Activated CD8-positive, alpha-beta memory T cell treated with anti-CD3 and anti-CD28 coated beads, Interleukin-2, amount 50 U/mL, for 1 hour (primary cell): ENCODE data around the gene SH3YL1.
A peak's percentile ranks its signal among the peaks of the same experiment; 100 is the strongest.

Experiments used
- DNase-seq: peaks from one replicate; pipeline ENCODE4 v3.0.0-alpha.2; 2020; ENCODE audit errors: extremely low read depth

The SH3YL1 gene, protein sequence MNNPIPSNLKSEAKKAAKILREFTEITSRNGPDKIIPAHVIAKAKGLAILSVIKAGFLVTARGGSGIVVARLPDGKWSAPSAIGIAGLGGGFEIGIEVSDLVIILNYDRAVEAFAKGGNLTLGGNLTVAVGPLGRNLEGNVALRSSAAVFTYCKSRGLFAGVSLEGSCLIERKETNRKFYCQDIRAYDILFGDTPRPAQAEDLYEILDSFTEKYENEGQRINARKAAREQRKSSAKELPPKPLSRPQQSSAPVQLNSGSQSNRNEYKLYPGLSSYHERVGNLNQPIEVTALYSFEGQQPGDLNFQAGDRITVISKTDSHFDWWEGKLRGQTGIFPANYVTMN

DNA sequence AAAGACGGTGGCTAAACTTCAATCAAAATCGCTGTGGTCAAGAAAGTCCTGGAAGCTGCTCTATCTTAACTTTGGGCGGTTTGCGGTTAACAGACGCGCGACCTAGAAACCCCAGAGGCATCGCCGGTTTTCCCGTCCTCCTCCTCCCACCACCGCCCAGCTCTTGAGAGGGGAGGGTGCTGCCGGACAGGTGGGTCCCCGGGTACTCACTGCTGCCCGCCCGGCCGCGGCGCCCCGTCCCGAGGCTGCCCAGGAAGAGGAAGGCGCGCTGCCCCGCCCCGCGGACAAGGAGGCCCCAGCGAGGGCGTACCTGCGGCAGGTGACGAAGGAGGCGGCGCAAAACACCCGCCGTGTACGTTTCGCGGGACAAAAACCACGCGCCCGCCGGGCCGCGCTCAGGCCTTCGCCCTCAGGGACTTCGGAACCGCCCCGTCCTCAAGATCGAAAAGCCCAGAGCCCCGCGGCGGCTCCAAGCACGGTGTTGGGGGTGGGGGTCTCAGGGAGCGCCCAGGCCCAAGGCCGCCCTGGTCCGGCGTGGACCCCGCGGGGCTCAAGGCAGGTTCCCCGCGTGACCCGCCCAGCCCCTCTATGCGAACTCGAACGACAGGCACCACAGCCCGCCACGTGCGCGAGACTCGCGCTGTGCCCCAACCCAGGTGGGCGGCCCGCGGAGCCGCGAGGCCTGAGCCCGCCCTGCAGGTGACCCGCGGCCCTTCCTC, at the start of gene SH3YL1:
SH3YL1 (minus strand) TSS at position 259 of the 719 bp plus-strand sequence; CDS start at position 211, 48 bp downstream.
- DNase-seq: peak; percentile 36

DNA sequence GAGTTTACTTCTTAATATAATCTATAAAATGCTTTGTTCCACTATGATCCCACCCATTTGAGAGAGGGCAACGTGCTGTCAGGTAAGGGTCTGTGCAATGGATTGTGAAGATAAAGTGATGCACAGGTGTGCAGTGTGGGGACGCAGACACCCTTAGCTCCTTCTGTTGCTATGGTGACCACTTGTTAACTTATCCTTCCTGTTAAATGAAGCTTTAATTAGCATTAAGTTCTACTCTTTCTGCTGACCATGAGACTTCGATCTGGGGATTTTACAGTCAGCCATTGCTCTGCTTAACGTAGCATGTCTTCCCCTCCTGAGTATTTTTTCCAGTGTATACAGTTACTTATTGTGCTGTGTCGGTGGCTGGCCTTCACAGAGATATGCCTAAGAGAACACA, 47.2 kb upstream of the SH3YL1 start:
- no peak for DNase-seq

DNA sequence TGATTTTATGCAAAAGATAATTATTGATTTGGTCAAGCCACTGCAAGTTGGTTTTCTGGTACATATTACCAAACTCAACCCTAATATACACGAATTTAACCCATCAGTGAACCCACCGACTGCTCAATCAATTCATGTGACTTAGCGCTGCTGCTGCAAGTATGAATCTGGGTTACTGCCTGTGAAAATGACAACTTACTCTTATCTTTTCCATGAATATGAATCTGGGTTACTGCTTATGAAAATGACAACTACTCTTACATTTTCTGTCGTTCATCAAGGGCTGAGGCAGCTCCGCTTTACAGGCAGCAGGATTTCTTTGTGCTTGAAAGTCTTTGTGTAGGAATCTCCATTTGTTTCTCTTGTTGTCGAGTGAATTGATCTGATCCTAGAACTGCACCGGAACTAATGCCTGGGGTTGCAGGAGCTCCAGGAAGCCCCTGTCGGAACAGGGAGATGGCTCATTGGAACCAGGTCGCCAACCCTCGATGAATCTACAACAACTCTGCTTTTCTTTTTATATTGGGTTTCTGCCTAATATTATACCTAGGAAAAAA, 46.2 kb upstream of the SH3YL1 start:
- no peak for DNase-seq

DNA sequence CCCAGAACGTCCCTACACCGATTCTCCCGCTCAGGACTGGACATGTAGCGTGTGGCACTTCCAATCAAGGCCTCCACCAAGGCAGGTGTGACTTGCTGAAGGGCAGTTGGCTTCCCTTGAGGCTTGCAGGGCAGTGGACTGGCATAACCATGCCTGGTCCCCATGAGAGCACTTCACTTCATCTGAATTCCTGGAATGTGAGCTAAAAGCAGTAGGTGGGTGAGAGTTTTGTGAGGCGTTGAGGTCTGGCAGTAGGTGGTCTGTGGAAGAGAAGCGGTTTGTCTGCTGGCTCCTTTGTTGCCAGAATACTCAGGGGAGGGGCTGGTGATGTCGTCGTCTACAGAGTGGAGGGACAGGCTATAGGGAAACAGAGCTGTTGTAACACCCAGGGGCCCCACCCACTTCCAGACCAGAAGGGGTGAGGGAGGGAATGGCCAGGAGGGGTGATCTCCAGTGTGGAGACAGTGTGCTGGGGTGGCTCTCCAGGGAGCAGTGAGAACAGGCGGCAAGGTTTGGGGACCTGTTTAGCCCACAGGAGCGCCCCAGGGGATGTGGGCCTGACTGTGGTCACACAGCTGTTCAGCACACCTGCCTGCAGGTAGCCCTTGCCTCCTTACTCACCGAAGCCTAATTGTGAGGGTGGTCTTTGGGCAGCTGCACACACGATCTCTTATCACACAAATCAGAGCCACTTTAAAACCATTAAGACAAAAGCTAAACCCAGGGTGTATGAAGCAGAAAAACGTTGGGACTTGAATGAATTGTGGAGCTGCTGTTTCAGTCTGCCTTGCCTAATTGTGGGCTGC, 45.5 kb upstream of the SH3YL1 start:
- no peak for DNase-seq

DNA sequence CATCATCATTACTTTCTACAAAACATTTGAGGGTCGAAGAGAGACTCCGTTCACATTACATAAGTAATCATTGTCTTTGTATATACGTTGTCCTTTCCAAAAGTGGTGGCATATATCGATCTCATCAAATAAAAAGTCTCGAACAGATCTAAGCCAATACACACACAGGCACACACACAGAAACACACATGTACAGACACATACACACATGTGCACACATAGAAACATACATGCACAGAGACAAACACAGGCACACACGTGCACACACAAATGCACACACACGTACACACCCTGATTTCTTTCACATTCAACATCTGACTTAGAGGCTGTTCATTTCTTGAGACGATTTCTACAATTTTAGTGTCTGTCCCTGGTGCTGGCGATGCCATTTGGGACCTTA, 41.5 kb upstream of the SH3YL1 start:
- no peak for DNase-seq

DNA sequence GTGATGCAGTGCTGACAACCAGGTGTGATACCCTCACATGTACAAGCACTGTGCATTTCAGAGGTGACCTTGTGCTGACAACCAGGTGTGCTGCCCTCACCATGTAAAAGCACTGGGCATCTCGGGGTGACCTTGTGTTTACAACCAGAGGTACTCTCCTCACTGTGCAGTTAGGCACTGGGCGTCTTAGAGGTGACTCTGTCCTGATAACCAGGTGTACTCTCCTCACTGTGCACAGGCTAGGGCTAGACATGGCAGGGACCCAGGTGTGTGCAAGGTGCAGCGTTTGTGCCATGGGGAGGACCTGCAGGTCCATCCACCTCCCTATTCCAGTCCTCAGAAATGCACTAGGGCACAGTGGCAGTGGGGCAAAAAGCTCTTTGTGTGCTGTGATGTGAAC, 32.5 kb upstream of the SH3YL1 start:
- no peak for DNase-seq

DNA sequence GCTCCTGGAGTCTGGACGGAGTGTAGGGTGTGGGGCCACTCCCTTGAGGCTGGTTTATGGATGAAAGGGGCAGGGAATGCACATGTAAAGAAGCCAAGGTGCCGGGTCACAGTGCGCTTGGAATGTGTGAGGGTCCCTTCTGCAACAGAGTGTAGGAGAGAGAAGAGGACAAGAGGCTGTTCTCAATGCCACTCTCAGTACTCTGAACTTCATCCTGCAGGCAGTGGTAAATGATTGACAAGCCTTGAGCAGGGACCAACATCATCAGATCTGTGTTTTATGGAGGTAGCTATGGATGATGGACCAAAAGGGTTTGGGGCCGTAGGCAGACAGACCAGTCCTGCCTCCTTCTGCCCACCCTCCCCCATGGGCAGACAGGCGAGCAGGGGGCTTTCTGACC, 31.3 kb upstream of the SH3YL1 start:
- no peak for DNase-seq

DNA sequence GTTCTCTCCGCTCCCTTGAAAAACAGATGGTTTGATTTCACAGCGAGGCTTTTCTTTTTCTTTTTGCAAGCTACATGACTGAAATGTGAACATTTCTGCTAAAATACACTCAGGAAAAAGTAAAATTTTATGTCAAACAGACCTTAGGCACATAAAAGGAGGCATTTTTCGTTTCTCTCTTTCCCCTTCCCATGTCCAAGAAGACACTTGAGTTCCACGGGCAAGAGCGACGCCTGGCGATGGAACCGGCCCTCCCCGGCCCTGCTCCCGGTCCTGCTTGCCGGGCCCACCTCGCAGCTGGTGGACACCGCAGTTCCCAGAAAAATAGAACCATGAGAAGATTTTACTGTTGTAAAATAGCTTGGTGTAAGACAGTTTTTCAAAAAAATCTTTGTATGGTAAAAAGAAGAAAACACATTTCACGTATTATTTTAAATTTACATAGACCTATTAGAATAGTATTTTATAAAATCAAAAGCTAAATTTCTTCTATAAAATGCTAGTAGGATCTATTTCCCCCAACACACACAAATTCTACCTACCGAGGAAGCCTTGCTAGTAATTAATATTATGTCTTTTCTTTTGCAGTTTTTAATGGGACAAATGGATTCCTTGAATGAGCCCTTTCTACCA, 26.4 kb upstream of the SH3YL1 start:
- no peak for DNase-seq

DNA sequence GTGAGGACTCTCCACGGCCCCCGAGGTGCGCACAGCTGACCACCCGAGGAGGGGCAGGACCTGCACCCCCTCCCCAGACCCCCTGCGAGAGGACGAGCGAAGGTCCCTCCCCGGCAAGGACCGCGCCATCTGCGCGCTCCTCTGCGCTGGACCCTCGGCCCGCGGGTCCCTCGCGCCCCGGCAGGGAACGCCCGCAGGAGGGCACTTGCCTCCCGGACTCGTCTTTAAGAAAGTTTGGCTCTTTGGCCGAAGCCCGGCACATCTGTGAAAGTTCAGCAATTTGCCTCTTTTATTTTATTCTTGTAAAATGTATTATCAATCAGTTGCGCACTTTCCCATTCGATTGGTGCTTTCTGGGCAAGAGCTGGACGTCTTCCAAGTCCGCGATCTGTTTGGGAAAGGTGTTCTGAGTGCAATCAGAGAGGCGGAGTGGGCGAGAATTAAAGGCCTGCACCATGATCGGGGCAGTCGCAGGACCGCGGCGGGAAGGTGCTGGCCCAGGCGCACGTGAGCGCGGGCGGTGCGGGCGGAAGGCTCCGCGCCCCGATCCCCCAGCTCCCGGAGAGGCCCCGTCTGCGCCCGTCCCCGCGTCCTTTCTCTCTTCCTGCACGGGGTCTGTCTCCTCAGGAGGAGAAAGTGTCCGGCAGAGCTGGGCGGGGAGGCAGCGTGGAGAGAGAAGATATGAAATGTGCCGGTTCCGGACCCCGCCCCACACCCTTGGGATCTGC, 25.7 kb upstream of the SH3YL1 start:
- no peak for DNase-seq

DNA sequence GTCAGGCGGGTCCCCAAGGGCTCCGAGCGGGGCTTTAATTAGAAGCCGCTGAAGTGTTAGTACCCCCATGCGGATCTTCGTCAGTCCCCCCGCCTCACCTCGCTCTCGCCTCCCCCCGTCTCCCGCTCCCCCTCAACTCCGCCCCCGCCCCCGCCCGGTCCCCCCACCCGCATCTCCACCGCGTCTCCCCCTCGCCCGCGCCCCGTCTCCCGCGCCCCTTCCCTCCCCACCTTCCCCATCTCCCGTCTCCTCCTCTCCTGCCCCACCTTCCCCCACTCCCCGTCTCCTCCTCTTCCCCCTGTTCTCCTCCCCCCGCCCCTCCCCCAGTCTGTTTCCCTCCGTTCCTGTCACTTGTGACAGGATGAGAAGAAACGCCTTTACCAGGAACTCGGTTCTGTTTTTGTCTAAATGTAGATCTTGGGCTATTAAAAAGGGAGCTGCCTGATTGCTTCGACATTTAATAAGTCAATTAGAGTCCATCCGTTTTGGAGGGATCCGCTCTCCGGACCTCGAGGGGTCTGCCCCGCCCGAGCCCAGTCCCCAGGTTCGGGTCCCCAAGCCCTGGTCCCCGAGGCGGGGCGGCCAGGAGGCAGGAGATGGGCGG, 25.0 kb upstream of the SH3YL1 start:
- DNase-seq: no peak

DNA sequence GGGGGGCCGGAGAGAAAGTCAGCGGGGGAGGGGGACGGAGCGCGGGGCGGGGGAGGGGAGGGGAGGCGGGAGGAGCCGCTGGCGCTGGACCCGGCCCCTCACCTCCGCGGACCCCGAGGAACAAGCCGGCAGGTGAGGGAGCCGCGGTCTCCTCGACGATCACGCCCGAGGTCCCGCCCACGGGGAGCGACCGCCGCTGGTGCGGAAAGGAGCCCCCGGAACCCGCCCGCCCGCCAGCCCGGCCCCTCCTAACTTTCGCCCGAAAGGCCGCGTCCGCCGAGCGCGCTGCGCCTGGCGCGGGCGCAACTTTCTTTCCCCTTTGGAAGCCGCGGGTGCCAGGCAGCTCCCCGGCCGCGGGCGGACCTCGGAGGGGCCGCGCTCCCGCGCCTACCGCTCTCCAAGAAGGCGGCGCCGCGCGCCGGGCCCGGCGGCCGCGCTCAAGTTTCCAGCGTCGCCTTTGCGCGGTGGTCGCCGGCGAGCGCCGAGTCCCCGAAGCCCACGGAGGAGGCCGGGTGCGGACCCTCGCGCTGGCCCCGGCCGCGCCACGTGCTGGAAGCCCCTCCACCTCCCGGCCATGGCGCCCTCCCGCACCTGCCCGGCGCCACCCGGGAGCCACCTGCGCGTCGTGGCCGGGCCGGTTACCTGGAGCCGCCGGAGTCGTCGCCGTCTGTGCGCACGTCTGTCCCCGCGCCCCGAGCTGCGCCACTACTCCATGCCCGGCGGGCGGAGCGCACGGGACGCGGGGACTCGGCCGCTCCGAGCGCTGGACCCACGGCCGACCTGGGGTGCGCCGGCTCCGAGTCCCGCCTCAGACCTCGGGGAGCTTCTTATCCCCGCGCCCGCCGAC, 24.3 kb upstream of the SH3YL1 start, which contains the start of gene ALKAL2:
ALKAL2 (minus strand) TSS at position 181 of the 847 bp plus-strand sequence. CDS start 256 bp downstream, outside the sequence.
- no peak for DNase-seq

DNA sequence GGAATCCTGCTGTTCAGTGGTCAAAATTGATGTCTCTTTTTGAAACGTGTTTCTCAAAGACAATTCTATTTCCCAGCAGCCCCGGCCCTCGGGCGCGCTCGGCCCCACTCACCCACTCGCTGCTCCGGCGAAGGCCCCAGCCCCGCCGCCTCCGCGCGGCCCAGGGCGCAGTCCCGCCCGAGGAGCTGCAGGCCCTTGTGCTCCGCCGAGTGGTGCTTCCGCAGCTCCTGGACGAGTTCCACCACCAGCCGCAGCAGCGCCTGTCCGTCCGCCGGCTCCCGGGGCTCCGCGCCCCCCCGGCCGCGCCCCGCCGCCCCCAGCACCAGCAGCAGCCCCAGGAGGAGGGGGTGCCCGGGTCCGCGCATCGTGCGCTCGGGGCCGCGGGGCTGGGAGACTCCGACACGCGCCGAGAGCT, 23.6 kb upstream of the SH3YL1 start:
- no peak for DNase-seq

DNA sequence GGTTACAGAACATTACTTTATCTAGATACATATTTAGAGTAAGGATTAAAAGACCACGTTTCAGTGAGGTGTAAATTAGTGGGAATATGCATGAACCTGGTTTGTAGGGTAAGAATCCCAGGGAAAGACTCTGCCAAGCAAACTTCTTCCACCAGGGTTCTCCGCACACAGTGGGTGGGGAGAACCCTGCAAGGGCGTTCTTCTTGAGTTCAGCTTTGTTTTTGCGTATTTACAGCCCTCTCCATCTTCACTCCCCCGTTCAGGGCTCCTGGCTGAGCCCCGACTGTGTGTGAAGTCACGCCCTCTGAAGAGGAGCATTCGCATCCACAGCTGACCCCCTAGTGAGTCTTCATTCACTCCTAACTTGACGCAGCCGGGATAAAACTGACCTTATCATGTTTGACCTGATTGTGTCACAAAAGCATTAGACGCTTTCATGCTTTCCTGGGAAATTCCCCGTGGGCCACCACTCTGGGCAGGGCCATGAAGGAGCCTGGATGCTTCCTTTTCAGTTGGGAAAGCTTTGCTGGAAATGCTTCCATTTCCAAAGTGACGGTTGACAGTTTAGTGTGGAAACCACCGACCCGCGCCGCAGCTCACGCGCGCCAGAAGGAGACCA, 23.1 kb upstream of the SH3YL1 start:
- DNase-seq: no peak

DNA sequence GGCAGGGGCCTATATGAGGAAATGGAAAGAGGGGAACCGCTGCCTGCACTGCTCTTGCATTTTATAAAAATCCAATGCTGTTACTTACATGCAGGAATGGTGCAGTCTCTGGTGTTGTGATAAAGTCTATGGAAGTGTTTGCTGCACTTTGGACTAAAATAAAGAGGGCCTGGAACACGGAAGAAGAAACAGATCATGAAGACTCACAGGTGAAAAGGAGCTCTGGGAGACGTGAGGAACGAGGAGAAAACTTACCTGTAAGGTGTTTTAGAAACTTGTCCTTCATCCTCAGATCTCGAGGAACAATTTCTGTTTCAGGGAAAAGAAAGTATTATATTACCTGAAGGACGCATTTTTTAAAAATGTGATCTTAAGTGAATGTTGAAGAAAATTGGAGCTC, 22.2 kb upstream of the SH3YL1 start:
- no peak for DNase-seq

DNA sequence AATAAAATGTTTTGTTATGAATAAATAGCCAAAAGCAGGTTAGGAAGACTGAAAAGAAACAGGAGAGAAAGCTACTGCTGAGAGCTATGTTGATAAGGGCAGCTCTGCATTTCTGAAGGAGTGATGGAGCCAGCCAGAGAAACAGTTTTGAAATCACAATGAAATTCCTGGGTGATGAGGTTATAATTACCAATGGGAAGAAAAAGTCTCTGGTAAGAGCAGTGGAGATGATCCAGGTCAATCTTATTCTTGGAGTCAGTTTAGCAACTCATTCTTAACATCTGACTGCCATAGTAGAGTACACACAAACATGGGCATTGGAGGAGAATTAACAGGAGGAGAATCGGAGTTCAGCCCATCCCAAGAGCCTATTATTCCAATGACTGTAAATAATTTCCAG, 21.7 kb upstream of the SH3YL1 start:
- no peak for DNase-seq

DNA sequence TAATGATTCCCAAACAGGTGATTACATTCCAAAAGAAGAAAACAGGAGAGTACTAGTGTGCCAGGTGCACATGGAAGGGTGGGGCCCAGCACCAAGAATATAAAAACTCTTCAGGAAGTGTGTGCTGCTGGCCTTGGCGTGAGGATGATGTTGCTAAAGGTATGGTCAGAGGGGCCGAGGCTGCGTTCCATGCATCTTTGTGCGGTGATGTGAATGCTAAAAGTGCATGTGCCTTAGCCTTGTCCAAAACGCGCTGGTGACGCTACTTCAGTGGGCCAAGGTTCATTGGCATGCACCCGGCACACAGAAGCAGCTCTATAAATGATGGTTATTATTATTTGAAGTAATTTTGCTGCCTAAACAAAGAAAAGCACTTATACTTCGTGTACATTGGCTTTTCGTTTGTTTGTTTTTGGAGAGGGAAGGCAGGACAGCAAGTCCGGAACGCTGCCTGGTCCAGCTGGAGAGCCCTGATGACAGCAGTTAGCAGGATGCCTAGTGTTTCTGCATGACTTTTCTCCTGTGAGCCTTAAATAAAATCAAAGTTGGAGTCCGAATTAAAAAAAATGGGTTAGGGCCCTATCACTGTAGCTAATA, 21.2 kb upstream of the SH3YL1 start:
- no peak for DNase-seq

DNA sequence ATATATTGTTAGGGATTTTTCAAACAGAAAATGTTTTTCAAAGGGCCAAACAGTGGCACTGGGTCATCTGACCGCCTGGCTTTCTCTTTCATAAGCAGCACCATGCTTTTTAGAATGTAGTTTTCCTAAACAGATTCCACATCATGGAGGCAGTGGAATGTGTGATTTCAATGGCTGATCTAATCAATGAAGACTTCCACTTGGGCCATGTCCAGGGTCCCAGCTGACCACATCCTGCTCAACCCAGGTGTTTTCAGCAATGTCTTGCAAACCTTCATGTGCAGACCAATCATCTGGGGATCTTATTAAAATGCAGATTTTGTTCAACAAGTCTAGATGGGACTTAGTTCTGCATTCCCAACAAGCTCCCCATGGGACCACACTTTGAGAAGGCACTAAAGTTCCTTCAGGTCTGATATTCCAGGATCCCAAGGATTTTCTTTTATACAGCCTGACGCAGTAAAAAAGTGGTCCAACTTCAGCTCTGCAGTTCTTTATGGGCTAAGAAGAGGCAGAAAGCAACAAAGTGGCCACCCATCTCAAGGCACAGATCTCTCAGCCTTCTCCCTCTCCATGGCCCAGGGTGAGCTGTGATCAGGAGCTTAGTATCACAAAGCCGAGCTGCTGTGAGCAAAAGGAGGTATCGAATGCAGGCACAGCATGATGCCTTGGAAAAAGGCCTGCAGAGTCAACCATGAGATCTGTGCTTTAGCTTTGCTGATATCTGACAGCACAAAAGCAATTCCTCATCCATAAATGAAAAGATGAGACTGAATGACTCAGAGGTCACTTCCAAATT, 20.4 kb upstream of the SH3YL1 start:
- DNase-seq: no peak
